Cardiac atrium fibroblast (primary cell): Measurements from ENCODE around the gene TEKTIP1. TPM values are rescaled to one million over a fixed set of nuclear protein-coding genes. Genes with fewer than 3 reads are reported as not detected.

ENCODE experiments used
- total RNA-seq: library from RNA; depleted of rRNA; stranded (reverse); fragments of >200 nt; gene quantifications from 2 replicates; pipeline ENCODE4 v1.2.3, GENCODE V29; 2015

TEKTIP1 gene
- not detected in 2 replicates for total RNA-seq

GRCh38 chr19:3538965-3539755, at the start of gene TEKTIP1:
Gene TEKTIP1, plus strand, starts transcription at chr19:3539174. Its CDS starts 4 bp downstream, at chr19:3539178.

DNA sequence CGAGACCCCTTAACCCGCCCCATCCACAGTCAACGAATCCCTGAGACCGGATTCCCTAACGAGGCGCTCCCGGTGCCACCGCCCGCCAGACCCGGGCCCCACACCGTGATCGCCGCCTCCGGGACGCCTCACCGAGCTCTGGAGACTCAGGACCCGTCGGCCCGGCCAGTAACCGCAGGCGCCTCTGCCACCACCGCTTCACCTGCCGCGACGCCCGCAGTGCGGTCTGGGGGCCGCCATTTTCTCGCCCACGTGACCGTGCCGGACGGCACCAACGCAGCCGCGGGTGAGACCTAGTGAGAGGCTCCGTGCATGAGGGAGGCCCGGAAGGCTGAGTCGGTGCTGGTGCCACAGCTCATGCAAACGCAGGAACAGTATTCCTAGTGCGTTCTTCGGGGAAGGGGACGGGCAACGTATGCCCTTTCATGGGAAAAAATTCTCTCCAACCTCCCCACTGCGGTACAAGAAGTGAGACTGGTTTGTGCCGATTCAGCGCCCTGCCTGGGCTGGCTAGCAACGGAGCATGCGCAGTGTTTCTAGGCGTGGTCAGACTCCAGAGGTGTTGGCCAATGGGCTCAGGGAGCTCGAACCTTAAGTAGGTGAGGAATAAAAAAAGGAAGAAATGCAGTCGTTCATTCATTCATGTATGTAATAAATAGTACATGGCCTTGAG, 38.4 kb upstream of the TEKTIP1 start, which contains the start of gene DOHH:
DOHH (minus strand) TSS at position 246 of the 673 bp plus-strand sequence. CDS start 3,860 bp downstream, outside the sequence.

DNA sequence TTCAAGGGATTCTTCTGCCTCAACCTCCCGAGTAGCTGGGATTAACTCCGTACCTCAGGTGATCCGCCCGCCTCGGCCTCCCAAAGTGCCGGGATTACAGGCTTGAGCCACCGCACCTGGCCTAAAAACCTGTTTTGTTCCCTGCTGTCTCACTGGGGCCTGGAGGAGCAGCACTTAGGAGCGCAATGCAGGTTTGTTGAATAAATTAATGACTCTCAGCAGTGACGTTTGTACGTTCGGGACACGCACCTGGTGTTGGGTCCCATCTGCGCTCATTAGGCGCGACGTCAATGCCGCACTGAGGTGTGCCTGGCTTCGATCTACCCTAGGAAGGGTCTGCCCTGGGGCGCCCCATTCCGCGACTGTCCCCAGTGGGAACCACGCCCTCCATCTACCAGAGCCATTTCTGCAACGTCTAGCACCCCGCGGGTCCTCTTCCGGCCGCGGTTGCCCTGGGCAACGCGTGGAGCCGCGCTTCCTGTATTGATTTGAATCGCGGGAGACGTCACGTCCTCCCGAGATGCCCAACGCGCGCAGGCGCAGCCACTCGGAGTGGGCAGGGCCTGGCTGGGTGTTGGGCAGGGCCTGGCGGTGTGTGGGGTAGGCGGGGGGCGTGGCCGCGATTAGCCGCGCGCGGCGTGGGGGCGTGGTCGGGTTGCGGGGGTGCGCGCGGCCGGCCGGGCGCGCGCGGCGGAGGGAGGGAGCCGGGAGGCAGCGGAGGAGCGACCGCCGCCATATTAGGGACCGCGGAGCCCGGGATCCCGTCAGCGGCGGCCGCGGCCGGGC, 33.2 kb upstream of the TEKTIP1 start, which contains the start of gene FZR1:
FZR1 (plus strand) TSS at position 714 of the 786 bp plus-strand sequence. CDS start 16,679 bp downstream, outside the sequence.

GRCh38 chr19:3557461-3558248, 18.7 kb downstream of the TEKTIP1 start, which contains the start of gene MFSD12:
Gene MFSD12, minus strand, starts transcription at chr19:3557586. Its CDS starts 183 bp downstream, at chr19:3557403.

GRCh38 chr19:3572855-3573161, 33.8 kb downstream of the TEKTIP1 start, which contains the start of gene HMG20B:
Gene HMG20B, plus strand, starts transcription at chr19:3572944. Its CDS starts 366 bp downstream, at chr19:3573310.

GRCh38 chr19:3585301-3586126, 46.5 kb downstream of the TEKTIP1 start, which contains the start of gene GIPC3:
Gene GIPC3, plus strand, starts transcription at chr19:3585478. Its CDS starts 120 bp downstream, at chr19:3585598.

Other genes starting within 250 kb of the TEKTIP1 start
- gene NFIC, start 172.6 kb upstream of the TEKTIP1 start, total RNA-seq, result 37.5 and 50.5 TPM in 2 replicates
- not detected in 2 replicates for gene SMIM24, start 58.6 kb upstream of the TEKTIP1 start, total RNA-seq
- gene SMIM44, start 55.7 kb upstream of the TEKTIP1 start, total RNA-seq, result not detected in 2 replicates
- gene DOHH, start 38.5 kb upstream of the TEKTIP1 start, total RNA-seq, result 12.6 and 16.2 TPM in 2 replicates
- gene FZR1, start 32.9 kb upstream of the TEKTIP1 start, total RNA-seq, result 25.1 and 35.3 TPM in 2 replicates
- gene MFSD12, start 18.4 kb downstream of the TEKTIP1 start, total RNA-seq, result 72.6 and 80.2 TPM in 2 replicates
- 75.0 and 88.5 TPM in 2 replicates for gene HMG20B, start 33.8 kb downstream of the TEKTIP1 start, total RNA-seq
- gene GIPC3, start 46.3 kb downstream of the TEKTIP1 start, total RNA-seq, result 0.18 and 0.32 TPM in 2 replicates
- gene TBXA2R, start 67.7 kb downstream of the TEKTIP1 start, total RNA-seq, result 1.3 and 4.2 TPM in 2 replicates
- gene CACTIN, start 87.6 kb downstream of the TEKTIP1 start, total RNA-seq, result 19.0 and 26.4 TPM in 2 replicates
- 32.7 and 38.6 TPM in 2 replicates for gene PIP5K1C, start 161.3 kb downstream of the TEKTIP1 start, total RNA-seq
- gene TJP3, start 169.2 kb downstream of the TEKTIP1 start, total RNA-seq, result not detected in 2 replicates
- 17.9 and 25.6 TPM in 2 replicates for gene APBA3, start 222.5 kb downstream of the TEKTIP1 start, total RNA-seq
- gene MRPL54, start 223.5 kb downstream of the TEKTIP1 start, total RNA-seq, result 51.7 and 57.4 TPM in 2 replicates
- gene RAX2, start 233.1 kb downstream of the TEKTIP1 start, total RNA-seq, result not detected in 2 replicates
- not detected in 2 replicates for gene MATK, start 247.2 kb downstream of the TEKTIP1 start, total RNA-seq